ENCODE measurements around the gene BRD8. TPM values are rescaled to one million over a fixed set of nuclear protein-coding genes. Genes with fewer than 3 reads are reported as not detected.

BRD8 gene
- polyA plus RNA-seq: 95.1 and 95.2 TPM in 2 replicates

GRCh38 chr5:138178516-138179276 is at the start of gene BRD8, which contains the start of gene KIF20A:
Gene BRD8, minus strand, starts transcription at chr5:138178630. Its CDS starts 16 bp downstream, at chr5:138178614.
Gene KIF20A, plus strand, starts transcription at chr5:138179112. Its CDS starts 569 bp downstream, at chr5:138179681.

GRCh38 chr5:138213161-138214029 is 35.0 kb upstream of the BRD8 start, which contains the start of gene CDC23:
Gene CDC23, minus strand, starts transcription at chr5:138213323. Its CDS starts 11 bp downstream, at chr5:138213312.

GRCh38 chr5:138138949-138139780 is 39.3 kb downstream of the BRD8 start, which contains the start of gene NME5:
Gene NME5, minus strand, starts transcription at chr5:138139428. Its CDS starts 648 bp downstream, at chr5:138138780.

Other genes with a start within 250 kb of the BRD8 start
- 17.9 and 23.1 TPM in 2 replicates for gene FAM13B, start 145.6 kb downstream of the BRD8 start, polyA plus RNA-seq
- not detected in 2 replicates for gene WNT8A, start 94.6 kb downstream of the BRD8 start, polyA plus RNA-seq
- gene NME5, start 39.2 kb downstream of the BRD8 start, polyA plus RNA-seq: 113 and 125 TPM in 2 replicates
- 0.17 TPM in 1 of 2 replicates, not detected in the other for gene KIF20A, start 482 bp upstream of the BRD8 start, polyA plus RNA-seq
- gene CDC23, start 34.7 kb upstream of the BRD8 start, polyA plus RNA-seq: 110 and 113 TPM in 2 replicates
- gene GFRA3, start 96.0 kb upstream of the BRD8 start, polyA plus RNA-seq: 2.5 and 6.5 TPM in 2 replicates
- gene CDC25C, start 153.2 kb upstream of the BRD8 start, polyA plus RNA-seq: not detected in 2 replicates
- 2.0 and 6.3 TPM in 2 replicates for gene FAM53C, start 159.6 kb upstream of the BRD8 start, polyA plus RNA-seq
- 18.6 and 23.9 TPM in 2 replicates for gene KDM3B, start 174.1 kb upstream of the BRD8 start, polyA plus RNA-seq